ENCODE results near the gene FCAMR. TPM values are rescaled to one million over a fixed set of nuclear protein-coding genes. Genes with fewer than 3 reads are reported as not detected.

FCAMR gene
- total RNA-seq, 1 donor from 2014 or later: not detected

- FAIRE-seq (no peak), DNase-seq (ENCODE audit: low read depth) (no peak)
- Histone ChIP-seq H3K27me3 (ENCODE audit: control insufficient read depth, insufficient read depth, low read length) (peaks cover 2% of the 10 kb centered on the region), H3K36me3 (ENCODE audit: control insufficient read depth, insufficient read depth, low read length) (no peaks in the 10 kb centered on the region), H3K4me3 (ENCODE audit: low read depth, low read length) (no peak overlapping the region)
- TF ChIP-seq CTCF (IDR thresholded peaks at IDR 0.05; ENCODE audit: insufficient read depth, low read length, severe bottlenecking): no peak
These were observed 24.5 kb downstream of the FCAMR start for GRCh38 chr1:206945779-206946178.

- FAIRE-seq (no peak), DNase-seq (ENCODE audit: low read depth) (no peak)
- Histone ChIP-seq H3K27me3 (ENCODE audit: control insufficient read depth, insufficient read depth, low read length) (peaks cover 2% of the 10 kb centered on the region), H3K36me3 (ENCODE audit: control insufficient read depth, insufficient read depth, low read length) (no peaks in the 10 kb centered on the region), H3K4me3 (ENCODE audit: low read depth, low read length) (no peak overlapping the region)
- no peak for TF ChIP-seq CTCF (IDR thresholded peaks at IDR 0.05; ENCODE audit: insufficient read depth, low read length, severe bottlenecking)
These were observed 25.6 kb downstream of the FCAMR start for GRCh38 chr1:206944703-206945102.

GRCh38 chr1:206941766-206942418 is 28.4 kb downstream of the FCAMR start:
- Histone ChIP-seq H3K27me3 (ENCODE audit: control insufficient read depth, insufficient read depth, low read length) (peaks cover 2% of the 10 kb centered on the region), H3K36me3 (ENCODE audit: control insufficient read depth, insufficient read depth, low read length) (no peaks in the 10 kb centered on the region), H3K4me3 (ENCODE audit: low read depth, low read length) (no peak overlapping the region)
- TF ChIP-seq CTCF (IDR thresholded peaks at IDR 0.05; ENCODE audit: insufficient read depth, low read length, severe bottlenecking): no peak
- no peak for FAIRE-seq
- DNase-seq (ENCODE audit: low read depth): no peak

GRCh38 chr1:206940588-206940936 is 29.7 kb downstream of the FCAMR start:
- Histone ChIP-seq H3K4me3 (ENCODE audit: low read depth, low read length) (no peak overlapping the region), H3K36me3 (ENCODE audit: control insufficient read depth, insufficient read depth, low read length) (no peaks in the 10 kb centered on the region), H3K27me3 (ENCODE audit: control insufficient read depth, insufficient read depth, low read length) (peaks cover 2% of the 10 kb centered on the region)
- no peak for FAIRE-seq
- no peak for DNase-seq (ENCODE audit: low read depth)
- TF ChIP-seq CTCF (IDR thresholded peaks at IDR 0.05; ENCODE audit: insufficient read depth, low read length, severe bottlenecking): no peak

GRCh38 chr1:206939841-206940587 is 30.2 kb downstream of the FCAMR start:
- no peaks in the 10 kb centered on the region for H3K36me3 ChIP-seq (ENCODE audit: control insufficient read depth, insufficient read depth, low read length)
- no peak for FAIRE-seq
- DNase-seq (ENCODE audit: low read depth): peak; percentile 76
- H3K4me3 ChIP-seq (ENCODE audit: low read depth, low read length): no peak overlapping the region
- TF ChIP-seq CTCF (IDR thresholded peaks at IDR 0.05; ENCODE audit: insufficient read depth, low read length, severe bottlenecking): no peak
- no peaks in the 10 kb centered on the region for H3K27me3 ChIP-seq (ENCODE audit: control insufficient read depth, insufficient read depth, low read length)

Measured in bronchial epithelial cell (primary cell).